ENCODE results near the gene BTBD18. TPM values are rescaled to one million over a fixed set of nuclear protein-coding genes. Genes with fewer than 3 reads are reported as not detected.

The BTBD18 gene
- total and polyA plus RNA-seq, 2 of the 13 experiments (the other 11 are each of a cell fraction or from before 2014, with no cell fraction given) = not detected

DNA sequence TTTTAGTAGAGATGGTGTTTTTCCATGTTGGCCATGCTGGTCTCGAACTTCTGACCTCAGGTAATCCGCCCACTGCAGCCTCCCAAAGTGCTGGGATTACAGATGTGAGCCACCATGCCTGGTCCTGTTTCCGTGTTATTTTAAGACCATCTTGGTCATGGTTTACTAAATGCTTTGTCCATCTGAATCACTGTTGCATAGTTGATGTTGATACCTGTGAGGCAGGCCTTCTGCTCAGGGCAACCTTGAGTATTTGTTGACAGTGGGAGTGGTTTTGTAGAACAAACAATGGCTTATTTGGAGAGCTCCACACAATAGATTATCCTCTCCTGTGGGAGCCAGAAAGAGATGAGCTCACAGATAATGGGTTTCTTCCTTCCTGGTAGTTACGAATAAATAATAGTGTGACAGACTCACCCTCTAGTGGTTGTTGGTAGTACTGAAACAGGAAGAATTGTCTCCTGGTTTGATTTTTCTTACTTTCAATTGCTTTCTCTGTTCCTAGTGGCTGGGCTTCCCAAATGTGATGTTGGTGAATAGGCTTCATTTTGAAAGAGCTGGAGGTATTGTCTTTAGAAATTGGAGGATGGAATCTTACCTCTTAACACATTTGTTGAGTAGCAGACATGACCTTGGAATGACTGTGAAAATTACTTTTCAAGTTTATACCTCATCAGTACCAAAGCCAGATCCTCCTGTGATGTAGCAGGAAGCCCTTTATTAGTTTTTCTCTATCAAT lies 49.0 kb upstream of the BTBD18 start (continued):
- TF ChIP-seq ZNF737 (CRISPR knock-in tag; IDR thresholded peaks at IDR 0.05; ENCODE audit: borderline replicate concordance) (no peak), FOXP1 (IDR thresholded peaks at IDR 0.05) (peak; percentile 93), FOXP1 (CRISPR knock-in tag; IDR thresholded peaks at IDR 0.05) (peak; percentile 97), CC2D1A (CRISPR knock-in tag; IDR thresholded peaks at IDR 0.05) (no peak), NCOA2 (CRISPR knock-in tag; IDR thresholded peaks at IDR 0.05) (peak; percentile 84), KLF15 (CRISPR knock-in tag; IDR thresholded peaks at IDR 0.05; ENCODE audit: borderline replicate concordance) (no peak), ZNF530 (CRISPR knock-in tag; IDR thresholded peaks at IDR 0.05; ENCODE audit: low read depth) (no peak), PRPF4 (IDR thresholded peaks at IDR 0.05; ENCODE audit: low read depth, low read length, poor library complexity, severe bottlenecking) (no peak), ZNF274 (CRISPR knock-in tag; IDR thresholded peaks at IDR 0.05) (no peak), MIER2 (CRISPR knock-in tag; IDR thresholded peaks at IDR 0.05) (no peak), WIZ (CRISPR knock-in tag; IDR thresholded peaks at IDR 0.05) (no peak), ZNF343 (CRISPR knock-in tag; IDR thresholded peaks at IDR 0.05) (no peak), ZNF672 (CRISPR knock-in tag; IDR thresholded peaks at IDR 0.05) (no peak)
- TF ChIP-seq, protein P1, sequence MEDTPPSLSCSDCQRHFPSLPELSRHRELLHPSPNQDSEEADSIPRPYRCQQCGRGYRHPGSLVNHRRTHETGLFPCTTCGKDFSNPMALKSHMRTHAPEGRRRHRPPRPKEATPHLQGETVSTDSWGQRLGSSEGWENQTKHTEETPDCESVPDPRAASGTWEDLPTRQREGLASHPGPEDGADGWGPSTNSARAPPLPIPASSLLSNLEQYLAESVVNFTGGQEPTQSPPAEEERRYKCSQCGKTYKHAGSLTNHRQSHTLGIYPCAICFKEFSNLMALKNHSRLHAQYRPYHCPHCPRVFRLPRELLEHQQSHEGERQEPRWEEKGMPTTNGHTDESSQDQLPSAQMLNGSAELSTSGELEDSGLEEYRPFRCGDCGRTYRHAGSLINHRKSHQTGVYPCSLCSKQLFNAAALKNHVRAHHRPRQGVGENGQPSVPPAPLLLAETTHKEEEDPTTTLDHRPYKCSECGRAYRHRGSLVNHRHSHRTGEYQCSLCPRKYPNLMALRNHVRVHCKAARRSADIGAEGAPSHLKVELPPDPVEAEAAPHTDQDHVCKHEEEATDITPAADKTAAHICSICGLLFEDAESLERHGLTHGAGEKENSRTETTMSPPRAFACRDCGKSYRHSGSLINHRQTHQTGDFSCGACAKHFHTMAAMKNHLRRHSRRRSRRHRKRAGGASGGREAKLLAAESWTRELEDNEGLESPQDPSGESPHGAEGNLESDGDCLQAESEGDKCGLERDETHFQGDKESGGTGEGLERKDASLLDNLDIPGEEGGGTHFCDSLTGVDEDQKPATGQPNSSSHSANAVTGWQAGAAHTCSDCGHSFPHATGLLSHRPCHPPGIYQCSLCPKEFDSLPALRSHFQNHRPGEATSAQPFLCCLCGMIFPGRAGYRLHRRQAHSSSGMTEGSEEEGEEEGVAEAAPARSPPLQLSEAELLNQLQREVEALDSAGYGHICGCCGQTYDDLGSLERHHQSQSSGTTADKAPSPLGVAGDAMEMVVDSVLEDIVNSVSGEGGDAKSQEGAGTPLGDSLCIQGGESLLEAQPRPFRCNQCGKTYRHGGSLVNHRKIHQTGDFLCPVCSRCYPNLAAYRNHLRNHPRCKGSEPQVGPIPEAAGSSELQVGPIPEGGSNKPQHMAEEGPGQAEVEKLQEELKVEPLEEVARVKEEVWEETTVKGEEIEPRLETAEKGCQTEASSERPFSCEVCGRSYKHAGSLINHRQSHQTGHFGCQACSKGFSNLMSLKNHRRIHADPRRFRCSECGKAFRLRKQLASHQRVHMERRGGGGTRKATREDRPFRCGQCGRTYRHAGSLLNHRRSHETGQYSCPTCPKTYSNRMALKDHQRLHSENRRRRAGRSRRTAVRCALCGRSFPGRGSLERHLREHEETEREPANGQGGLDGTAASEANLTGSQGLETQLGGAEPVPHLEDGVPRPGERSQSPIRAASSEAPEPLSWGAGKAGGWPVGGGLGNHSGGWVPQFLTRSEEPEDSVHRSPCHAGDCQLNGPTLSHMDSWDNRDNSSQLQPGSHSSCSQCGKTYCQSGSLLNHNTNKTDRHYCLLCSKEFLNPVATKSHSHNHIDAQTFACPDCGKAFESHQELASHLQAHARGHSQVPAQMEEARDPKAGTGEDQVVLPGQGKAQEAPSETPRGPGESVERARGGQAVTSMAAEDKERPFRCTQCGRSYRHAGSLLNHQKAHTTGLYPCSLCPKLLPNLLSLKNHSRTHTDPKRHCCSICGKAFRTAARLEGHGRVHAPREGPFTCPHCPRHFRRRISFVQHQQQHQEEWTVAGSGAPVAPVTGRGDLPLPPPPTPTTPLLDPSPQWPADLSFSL (CRISPR knock-in tag; IDR thresholded peaks at IDR 0.05) = no peak
- TF ChIP-seq, protein P2, sequence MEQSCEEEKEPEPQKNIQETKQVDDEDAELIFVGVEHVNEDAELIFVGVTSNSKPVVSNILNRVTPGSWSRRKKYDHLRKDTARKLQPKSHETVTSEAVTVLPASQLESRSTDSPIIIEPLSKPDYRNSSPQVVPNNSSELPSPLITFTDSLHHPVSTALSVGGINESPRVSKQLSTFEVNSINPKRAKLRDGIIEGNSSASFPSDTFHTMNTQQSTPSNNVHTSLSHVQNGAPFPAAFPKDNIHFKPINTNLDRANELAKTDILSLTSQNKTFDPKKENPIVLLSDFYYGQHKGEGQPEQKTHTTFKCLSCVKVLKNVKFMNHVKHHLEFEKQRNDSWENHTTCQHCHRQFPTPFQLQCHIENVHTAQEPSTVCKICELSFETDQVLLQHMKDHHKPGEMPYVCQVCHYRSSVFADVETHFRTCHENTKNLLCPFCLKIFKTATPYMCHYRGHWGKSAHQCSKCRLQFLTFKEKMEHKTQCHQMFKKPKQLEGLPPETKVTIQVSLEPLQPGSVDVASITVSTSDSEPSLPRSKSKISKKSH (CRISPR knock-in tag; IDR thresholded peaks at IDR 0.05; ENCODE audit: borderline replicate concordance) = no peak
- TF ChIP-seq, protein P3, sequence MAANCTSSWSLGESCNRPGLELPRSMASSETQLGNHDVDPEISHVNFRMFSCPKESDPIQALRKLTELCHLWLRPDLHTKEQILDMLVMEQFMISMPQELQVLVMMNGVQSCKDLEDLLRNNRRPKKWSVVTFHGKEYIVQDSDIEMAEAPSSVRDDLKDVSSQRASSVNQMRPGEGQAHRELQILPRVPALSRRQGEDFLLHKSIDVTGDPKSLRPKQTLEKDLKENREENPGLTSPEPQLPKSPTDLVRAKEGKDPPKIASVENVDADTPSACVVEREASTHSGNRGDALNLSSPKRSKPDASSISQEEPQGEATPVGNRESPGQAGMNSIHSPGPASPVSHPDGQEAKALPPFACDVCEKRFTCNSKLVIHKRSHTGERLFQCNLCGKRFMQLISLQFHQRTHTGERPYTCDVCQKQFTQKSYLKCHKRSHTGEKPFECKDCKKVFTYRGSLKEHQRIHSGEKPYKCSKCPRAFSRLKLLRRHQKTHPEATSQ (CRISPR knock-in tag; IDR thresholded peaks at IDR 0.05; ENCODE audit: borderline replicate concordance) = no peak
- TF ChIP-seq, protein P4, sequence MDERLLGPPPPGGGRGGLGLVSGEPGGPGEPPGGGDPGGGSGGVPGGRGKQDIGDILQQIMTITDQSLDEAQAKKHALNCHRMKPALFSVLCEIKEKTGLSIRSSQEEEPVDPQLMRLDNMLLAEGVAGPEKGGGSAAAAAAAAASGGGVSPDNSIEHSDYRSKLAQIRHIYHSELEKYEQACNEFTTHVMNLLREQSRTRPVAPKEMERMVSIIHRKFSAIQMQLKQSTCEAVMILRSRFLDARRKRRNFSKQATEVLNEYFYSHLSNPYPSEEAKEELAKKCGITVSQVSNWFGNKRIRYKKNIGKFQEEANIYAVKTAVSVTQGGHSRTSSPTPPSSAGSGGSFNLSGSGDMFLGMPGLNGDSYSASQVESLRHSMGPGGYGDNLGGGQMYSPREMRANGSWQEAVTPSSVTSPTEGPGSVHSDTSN (CRISPR knock-in tag; IDR thresholded peaks at IDR 0.05) = no peak
- TF ChIP-seq, protein P5, sequence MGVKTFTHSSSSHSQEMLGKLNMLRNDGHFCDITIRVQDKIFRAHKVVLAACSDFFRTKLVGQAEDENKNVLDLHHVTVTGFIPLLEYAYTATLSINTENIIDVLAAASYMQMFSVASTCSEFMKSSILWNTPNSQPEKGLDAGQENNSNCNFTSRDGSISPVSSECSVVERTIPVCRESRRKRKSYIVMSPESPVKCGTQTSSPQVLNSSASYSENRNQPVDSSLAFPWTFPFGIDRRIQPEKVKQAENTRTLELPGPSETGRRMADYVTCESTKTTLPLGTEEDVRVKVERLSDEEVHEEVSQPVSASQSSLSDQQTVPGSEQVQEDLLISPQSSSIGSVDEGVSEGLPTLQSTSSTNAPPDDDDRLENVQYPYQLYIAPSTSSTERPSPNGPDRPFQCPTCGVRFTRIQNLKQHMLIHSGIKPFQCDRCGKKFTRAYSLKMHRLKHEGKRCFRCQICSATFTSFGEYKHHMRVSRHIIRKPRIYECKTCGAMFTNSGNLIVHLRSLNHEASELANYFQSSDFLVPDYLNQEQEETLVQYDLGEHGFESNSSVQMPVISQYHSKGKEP (CRISPR knock-in tag; IDR thresholded peaks at IDR 0.05) = no peak

Measured in HepG2 (cell line).